ENCODE results near the gene CEP95. TPM values are rescaled to one million over a fixed set of nuclear protein-coding genes. Genes with fewer than 3 reads are reported as not detected.
A peak's percentile ranks its signal among the peaks of the same experiment; 100 is the strongest.

Gene CEP95
- total RNA-seq, 6 experiments from 2014 or later, result 9.0 to 13.0 (median 11.5) TPM

- TF ChIP-seq, protein P1, sequence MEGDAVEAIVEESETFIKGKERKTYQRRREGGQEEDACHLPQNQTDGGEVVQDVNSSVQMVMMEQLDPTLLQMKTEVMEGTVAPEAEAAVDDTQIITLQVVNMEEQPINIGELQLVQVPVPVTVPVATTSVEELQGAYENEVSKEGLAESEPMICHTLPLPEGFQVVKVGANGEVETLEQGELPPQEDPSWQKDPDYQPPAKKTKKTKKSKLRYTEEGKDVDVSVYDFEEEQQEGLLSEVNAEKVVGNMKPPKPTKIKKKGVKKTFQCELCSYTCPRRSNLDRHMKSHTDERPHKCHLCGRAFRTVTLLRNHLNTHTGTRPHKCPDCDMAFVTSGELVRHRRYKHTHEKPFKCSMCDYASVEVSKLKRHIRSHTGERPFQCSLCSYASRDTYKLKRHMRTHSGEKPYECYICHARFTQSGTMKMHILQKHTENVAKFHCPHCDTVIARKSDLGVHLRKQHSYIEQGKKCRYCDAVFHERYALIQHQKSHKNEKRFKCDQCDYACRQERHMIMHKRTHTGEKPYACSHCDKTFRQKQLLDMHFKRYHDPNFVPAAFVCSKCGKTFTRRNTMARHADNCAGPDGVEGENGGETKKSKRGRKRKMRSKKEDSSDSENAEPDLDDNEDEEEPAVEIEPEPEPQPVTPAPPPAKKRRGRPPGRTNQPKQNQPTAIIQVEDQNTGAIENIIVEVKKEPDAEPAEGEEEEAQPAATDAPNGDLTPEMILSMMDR (IDR thresholded peaks at IDR 0.05), result no peak
- DNase-seq, result no peak
These were observed 1.9 kb upstream of the CEP95 start for GRCh38 chr17:64504769-64505339.

DNA sequence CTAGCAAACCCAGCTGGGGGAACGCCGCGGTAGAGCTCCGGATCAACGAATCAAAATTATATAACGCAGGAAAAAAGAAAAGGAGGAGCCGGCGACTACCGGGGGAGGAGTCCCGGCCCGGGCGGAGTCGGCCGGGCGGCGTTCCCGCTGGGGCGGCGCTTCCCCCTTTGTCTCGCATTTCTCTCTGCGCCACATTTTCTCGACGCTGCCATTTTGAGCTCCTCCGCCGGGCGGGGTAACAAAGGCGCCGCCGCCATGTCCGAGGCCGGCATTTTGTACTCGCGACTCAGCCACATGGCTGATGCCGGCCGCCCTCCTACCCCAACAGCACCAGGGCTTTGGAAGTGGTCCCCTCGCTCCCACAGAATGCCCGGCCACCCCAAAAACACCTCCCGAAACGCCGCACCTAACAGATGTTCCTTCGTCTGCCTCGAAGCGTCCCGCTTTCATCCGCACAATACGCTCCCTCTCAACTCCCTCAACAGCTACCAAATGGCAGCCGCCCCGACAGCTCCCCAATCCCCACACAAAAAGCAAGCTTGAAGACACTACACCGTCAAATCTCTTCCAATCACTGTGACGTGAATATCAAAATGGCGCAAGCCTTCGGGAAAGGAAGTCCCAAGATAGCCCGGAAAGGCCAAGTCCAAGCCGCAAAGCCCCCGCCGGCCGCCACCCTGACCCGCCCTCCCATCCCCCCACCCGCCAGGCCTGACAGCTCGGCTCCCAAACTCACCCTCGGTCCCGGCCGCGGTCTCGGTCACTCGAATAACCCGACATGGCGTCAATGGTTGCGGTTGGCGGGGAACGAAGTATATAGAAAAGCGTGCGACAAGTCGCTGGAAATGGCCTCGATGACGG lies 1.2 kb upstream of the CEP95 start:
- H3K4me3 Mint-ChIP-seq, result peak overlapping the region; percentile 98
- H3K36me3 Mint-ChIP-seq (ENCODE audit: low read depth), result peaks cover 65% of the 10 kb centered on the region
- TF ChIP-seq, protein P1 (IDR thresholded peaks at IDR 0.05), result peak; percentile 3; the same call in 1 of the 2 replicates
- H3K9me3 Mint-ChIP-seq, result peaks cover 9% of the 10 kb centered on the region; the same call in 1 of the 2 replicates
- H3K4me1 Mint-ChIP-seq (ENCODE audit: low read depth), result peaks cover 56% of the 10 kb centered on the region
- peaks cover 26% of the 10 kb centered on the region for H3K27me3 Mint-ChIP-seq (ENCODE audit: insufficient read depth)
- H3K27ac Mint-ChIP-seq, result peak overlapping the region; percentile 100
- peak; percentile 79 for DNase-seq

More at GRCh38 chr17:64504769-64505339, 1.9 kb upstream of the CEP95 start:
- Mint-ChIP-seq H3K4me3 (peak overlapping the region; percentile 98), H3K27me3 (ENCODE audit: insufficient read depth) (peaks cover 31% of the 10 kb centered on the region), H3K27ac (peak overlapping the region; percentile 100), H3K4me1 (ENCODE audit: low read depth) (peaks cover 63% of the 10 kb centered on the region), H3K36me3 (ENCODE audit: low read depth) (peaks cover 67% of the 10 kb centered on the region), H3K9me3 (peaks cover 9% of the 10 kb centered on the region; the same call in 1 of the 2 replicates)

DNA sequence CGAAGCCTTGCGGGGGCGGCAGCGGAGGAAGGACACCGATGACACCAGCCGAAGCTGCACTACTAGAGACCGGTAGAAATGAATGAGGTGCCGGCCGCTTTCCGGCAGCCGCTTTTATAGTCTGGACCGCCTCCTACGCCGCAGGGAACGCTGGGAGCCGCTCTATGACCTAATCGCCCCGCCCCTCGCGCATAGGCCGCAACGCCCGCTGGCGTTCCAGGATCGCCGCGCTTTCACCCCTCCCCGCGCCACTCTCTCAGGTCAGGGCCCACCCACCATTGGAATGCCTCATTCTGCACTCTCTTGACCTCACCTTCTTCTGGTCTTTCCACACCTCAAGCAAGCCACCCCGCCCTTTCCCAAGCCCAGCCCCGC lies 589 bp upstream of the CEP95 start, which contains the start of gene DDX5:
Gene DDX5 (minus strand): TSS at position 89 of the 375 bp plus-strand sequence. CDS start 170 bp downstream, outside the sequence.
- peak; percentile 95 for DNase-seq
- Mint-ChIP-seq H3K4me3 (peak within 1 kb of the TSS; percentile 98), H3K27me3 (ENCODE audit: insufficient read depth) (peaks cover 26% of the 10 kb centered on the region), H3K36me3 (ENCODE audit: low read depth) (peaks cover 65% of the 10 kb centered on the region), H3K9me3 (peaks cover 9% of the 10 kb centered on the region; the same call in 1 of the 2 replicates), H3K27ac (peak within 1 kb of the TSS; percentile 100), H3K4me1 (ENCODE audit: low read depth) (peaks cover 50% of the 10 kb centered on the region)
- TF ChIP-seq, protein P1 (IDR thresholded peaks at IDR 0.05), result no peak

DNA sequence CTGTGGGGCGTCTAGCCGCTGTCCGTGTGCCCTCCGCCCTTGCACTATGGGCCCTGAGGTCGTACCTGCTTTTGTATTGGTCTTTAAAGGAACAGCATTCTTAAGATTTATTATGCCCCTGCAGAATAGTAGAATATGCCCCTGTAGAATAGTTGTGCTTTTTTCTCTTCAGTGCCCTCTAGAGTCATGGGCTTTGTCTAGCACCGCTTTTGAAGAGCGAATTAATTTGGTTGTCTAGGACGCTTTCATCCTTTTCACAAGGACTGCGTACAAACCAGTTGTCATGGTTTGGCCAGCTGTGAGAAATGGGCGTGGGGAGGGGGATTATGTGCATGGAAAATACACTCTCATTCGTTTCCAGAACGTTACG lies 621 bp downstream of the CEP95 start:
- peaks cover 38% of the 10 kb centered on the region for H3K4me1 Mint-ChIP-seq (ENCODE audit: low read depth)
- TF ChIP-seq, protein P1 (IDR thresholded peaks at IDR 0.05), result peak; percentile 66
- H3K9me3 Mint-ChIP-seq, result peaks cover 9% of the 10 kb centered on the region; the same call in 1 of the 2 replicates
- peak; percentile 74 for DNase-seq
- H3K27ac Mint-ChIP-seq, result peak overlapping the region; percentile 100
- peak overlapping the region; percentile 98 for H3K4me3 Mint-ChIP-seq
- H3K27me3 Mint-ChIP-seq (ENCODE audit: insufficient read depth), result peaks cover 25% of the 10 kb centered on the region
- H3K36me3 Mint-ChIP-seq (ENCODE audit: low read depth), result peaks cover 60% of the 10 kb centered on the region

DNA sequence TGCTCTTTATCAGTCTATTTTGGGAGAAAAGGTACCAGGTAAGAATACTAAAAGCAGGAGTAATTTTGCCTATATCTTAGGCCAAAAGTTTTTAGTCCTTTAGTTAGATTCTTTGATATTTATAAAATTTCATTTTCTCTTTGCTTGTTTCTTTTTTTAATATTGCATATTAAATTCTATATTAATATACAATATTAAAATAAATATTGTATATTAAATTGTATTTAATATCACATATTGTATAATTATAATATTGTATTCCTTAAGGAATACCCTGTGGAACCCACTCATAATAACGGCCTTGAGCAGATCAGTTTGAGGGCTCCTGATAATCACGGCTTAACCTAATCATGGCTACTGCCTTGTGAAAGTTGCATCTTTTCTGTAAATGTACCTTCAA lies 1.9 kb downstream of the CEP95 start:
- Mint-ChIP-seq H3K36me3 (ENCODE audit: low read depth) (peaks cover 52% of the 10 kb centered on the region), H3K4me3 (peak overlapping the region; percentile 98)
- DNase-seq, result no peak

More for the DNA sequence above, 1.9 kb downstream of the CEP95 start:
- H3K9me3 Mint-ChIP-seq, result peaks cover 9% of the 10 kb centered on the region; the same call in 1 of the 2 replicates
- peaks cover 25% of the 10 kb centered on the region for H3K4me1 Mint-ChIP-seq (ENCODE audit: low read depth)
- peaks cover 25% of the 10 kb centered on the region for H3K27me3 Mint-ChIP-seq (ENCODE audit: insufficient read depth)
- no peak overlapping the region for H3K27ac Mint-ChIP-seq
- TF ChIP-seq, protein P1 (IDR thresholded peaks at IDR 0.05), result no peak
